HL-60 (cell line): ENCODE results near the gene OR2H1.

ENCODE experiments used
- DNase-seq, 2 experiments: peaks; one replicate each; pipeline ENCODE4 v3.0.0-alpha.2; 2010 to 2020; ENCODE audit warnings: low read depth in 1 of 2, low spot score in 1 of 2
- H3K27ac ChIP-seq: fragments of 250-450 bp; sonication (Bioruptor Pico); replicated peaks from 2 replicates; pipeline ENCODE4 v1.5.1; 2020; ENCODE audit warnings: mild to moderate bottlenecking, moderate library complexity
- H3K27me3 ChIP-seq: fragments of 250-450 bp; sonication (Bioruptor Pico); 2 replicates; pipeline ENCODE4 v1.5.1; 2021; ENCODE audit warnings: mild to moderate bottlenecking, moderate library complexity; ENCODE audit not compliant: insufficient read depth, poor library complexity, severe bottlenecking
- H3K4me3 ChIP-seq: replicated peaks from 2 replicates; pipeline ENCODE4 v1.5.1; 2011; ENCODE audit warnings: mild to moderate bottlenecking, control low read depth, low read length; ENCODE audit not compliant: insufficient read depth
- GABPA ChIP-seq: IDR thresholded peaks from 2 replicates; pipeline ENCODE4 v1.6.1; 2012; ENCODE audit warnings: low read depth
- POLR2AphosphoS5 ChIP-seq: IDR thresholded peaks from 2 replicates; pipeline ENCODE4 v1.6.1; 2012; ENCODE audit warnings: low read depth
- REST ChIP-seq: IDR thresholded peaks from 2 replicates; pipeline ENCODE4 v1.6.1; 2012; ENCODE audit warnings: low read depth; ENCODE audit not compliant: insufficient replicate concordance
- SPI1 ChIP-seq: IDR thresholded peaks from 2 replicates; pipeline ENCODE4 v1.6.1; 2012; ENCODE audit warnings: low read depth, mild to moderate bottlenecking, borderline replicate concordance
- TF ChIP-seq, protein P1 (sequence below): IDR thresholded peaks from one replicate; pipeline ENCODE4 v1.5.1; 2011; ENCODE audit warnings: low read length, control low read depth, inconsistent platforms; ENCODE audit not compliant: insufficient read depth

Gene OR2H1

GRCh38 chr6:29466241-29466640 is 9.3 kb downstream of the OR2H1 start:
- DNase-seq = no peak
- peaks cover 3% of the 10 kb centered on the region for H3K27me3 ChIP-seq
- TF ChIP-seq POLR2AphosphoS5 (no peak), REST (no peak), GABPA (no peak), SPI1 (no peak)
- TF ChIP-seq, protein P1, sequence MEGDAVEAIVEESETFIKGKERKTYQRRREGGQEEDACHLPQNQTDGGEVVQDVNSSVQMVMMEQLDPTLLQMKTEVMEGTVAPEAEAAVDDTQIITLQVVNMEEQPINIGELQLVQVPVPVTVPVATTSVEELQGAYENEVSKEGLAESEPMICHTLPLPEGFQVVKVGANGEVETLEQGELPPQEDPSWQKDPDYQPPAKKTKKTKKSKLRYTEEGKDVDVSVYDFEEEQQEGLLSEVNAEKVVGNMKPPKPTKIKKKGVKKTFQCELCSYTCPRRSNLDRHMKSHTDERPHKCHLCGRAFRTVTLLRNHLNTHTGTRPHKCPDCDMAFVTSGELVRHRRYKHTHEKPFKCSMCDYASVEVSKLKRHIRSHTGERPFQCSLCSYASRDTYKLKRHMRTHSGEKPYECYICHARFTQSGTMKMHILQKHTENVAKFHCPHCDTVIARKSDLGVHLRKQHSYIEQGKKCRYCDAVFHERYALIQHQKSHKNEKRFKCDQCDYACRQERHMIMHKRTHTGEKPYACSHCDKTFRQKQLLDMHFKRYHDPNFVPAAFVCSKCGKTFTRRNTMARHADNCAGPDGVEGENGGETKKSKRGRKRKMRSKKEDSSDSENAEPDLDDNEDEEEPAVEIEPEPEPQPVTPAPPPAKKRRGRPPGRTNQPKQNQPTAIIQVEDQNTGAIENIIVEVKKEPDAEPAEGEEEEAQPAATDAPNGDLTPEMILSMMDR = no peak
- no peak overlapping the region for H3K4me3 ChIP-seq
- no peak overlapping the region for H3K27ac ChIP-seq

GRCh38 chr6:29474996-29475395 is 18.0 kb downstream of the OR2H1 start:
- H3K27me3 ChIP-seq = no peaks in the 10 kb centered on the region
- TF ChIP-seq REST (no peak), SPI1 (no peak), GABPA (no peak), POLR2AphosphoS5 (no peak)
- TF ChIP-seq, protein P1 = no peak
- H3K4me3 ChIP-seq = no peak overlapping the region
- H3K27ac ChIP-seq = no peak overlapping the region
- DNase-seq = no peak

DNA sequence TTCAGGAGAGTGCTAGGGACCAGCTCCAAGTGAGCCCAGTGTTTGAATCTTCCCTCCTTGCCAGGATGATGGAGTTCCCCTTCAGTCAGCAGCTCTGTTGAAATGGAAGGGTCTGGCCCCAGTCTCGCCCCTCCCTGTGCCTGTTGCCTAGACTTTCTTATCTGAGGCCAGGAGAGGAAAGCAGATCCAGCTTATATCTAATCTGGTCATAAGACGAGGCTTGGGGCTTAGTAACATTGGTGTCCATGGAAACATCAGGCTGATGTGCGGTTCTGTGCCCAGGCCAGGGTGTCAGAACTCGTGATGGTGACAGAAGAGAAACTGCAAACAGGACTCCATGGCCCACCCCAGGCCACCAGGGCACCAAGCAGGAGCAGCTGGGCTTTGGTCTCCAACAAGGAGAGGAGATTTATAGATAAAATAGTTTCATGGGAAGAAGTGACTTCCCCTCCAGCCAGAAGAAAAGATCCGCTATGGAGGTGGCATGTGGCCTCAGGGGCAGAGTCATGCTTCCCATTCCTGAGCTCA is 21.0 kb downstream of the OR2H1 start:
- no peak for DNase-seq
- H3K27me3 ChIP-seq = no peaks in the 10 kb centered on the region
- H3K4me3 ChIP-seq = no peak overlapping the region
- H3K27ac ChIP-seq = no peak overlapping the region
- TF ChIP-seq REST (no peak), GABPA (no peak), SPI1 (no peak), POLR2AphosphoS5 (no peak)
- TF ChIP-seq, protein P1 = no peak
